Stimulated activated naive CD4-positive, alpha-beta T cell treated with Interleukin-2 at 50 U/mL for 16 hours (primary cell): ENCODE measurements around the gene MKLN1.

Experiments
- DNase-seq: peaks from one replicate; lab custom pipeline; 2025; lab: John Stamatoyannopoulos, UW

Gene MKLN1

GRCh38 chr7:131354390-131354789 is 26.7 kb downstream of the MKLN1 start:
- DNase-seq, result no peak

DNA sequence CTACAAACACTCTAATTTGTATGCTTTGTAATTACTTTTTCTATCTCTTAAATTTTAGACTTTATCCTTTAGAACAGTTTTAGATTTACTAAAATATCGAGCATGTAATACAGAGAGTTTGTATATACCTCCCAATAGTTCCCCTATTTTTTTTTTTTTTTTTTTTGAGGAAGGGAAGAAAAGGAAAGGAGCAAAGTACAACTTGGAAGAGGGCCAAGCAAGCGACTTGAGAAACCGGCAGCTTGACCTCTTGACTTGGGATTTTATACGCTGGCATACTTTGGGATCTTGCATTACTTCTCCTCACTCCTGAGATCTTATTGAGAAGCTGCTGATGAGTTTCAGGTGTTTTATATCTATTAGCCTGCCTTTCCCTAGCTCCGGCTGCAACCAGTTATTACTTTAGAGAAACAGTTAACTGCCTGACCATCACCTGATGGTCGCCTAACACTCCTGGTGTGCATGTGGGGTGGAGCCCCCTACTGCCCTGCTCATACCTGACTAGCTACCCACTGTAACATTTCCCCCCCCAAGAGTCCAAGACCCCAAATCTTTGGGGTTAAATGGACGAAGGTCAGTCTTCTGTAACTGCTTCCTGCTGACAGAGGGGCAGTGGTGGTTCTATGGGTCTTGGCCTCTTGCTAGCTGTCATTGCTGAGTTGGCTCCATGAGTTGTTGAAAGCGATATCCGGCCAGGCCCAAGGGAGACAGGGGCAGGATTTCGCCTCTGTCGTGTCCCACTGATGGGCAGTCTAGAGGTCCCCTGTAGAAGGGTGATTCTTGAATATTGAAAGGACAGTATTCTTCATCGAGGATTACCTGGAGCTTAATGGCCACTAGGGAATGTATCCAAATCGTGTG is 28.5 kb downstream of the MKLN1 start:
- DNase-seq, result no peak

GRCh38 chr7:131357282-131357880 is 29.7 kb downstream of the MKLN1 start:
- DNase-seq, result no peak

DNA sequence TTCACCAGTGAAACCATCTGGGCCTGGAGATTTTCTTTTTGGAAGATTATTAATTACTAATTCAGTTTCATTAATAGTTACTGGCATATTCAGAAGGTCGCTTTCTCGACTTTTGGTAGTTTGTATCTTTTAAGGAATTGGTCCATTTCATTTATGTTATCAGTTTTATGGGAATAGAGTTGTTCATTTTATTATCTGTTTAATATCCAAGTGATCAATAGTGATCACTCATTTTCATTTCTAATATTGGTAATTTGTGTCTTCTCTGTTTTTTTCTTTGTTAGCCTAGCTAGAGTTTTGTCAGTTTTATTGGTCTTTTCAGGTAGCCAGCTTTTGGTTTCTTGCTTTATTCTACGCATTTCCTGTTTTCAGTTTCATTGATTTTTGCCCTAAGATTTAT is 31.0 kb downstream of the MKLN1 start:
- DNase-seq, result no peak

- DNase-seq, result no peak
These were observed 31.6 kb downstream of the MKLN1 start for GRCh38 chr7:131359136-131359776.

DNA sequence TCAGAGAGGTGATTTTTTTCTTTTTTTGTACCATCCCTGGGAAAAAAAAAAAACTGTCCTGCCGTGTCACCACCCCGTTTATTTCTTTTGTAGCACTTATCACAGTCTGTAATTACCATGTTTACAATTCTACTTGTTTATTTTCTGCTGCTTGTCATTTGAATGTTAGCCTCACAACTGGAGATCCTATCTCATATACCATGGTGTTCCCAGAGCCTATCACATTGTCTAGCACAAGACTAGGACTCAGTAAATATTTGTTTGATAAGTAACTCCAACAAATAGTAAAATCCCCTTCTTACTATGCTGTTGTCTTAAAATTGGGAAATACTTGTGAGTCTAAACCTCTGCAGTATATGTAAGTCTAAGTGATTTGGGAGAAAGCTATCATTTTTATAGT is 36.0 kb downstream of the MKLN1 start:
- DNase-seq, result no peak

DNA sequence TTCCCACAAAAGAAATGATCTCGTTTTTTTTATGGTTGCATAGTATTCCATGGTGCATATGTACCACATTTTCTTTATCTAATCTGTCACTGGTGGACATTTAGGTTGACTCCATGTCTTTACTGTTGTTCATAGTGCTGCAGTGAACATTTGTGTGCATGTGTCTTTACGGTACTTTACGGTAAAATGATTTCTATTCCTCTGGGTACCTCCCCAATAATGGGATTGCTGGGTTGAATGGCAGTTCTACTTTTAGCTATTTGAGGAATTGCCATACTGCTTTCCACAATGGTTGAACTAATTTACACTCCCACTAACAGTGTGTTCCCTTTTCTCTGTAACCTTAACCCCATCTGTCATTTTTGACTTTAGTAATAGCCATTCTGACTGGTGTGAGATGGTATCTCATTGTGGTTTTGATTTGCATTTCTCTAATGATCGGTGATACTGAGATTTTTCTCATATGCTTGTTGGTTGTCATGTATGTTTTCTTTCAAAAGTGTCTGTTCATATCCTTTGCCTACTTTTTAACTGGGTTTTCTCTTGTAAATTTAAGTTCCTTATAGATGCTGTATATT is 37.2 kb downstream of the MKLN1 start:
- DNase-seq, result no peak

DNA sequence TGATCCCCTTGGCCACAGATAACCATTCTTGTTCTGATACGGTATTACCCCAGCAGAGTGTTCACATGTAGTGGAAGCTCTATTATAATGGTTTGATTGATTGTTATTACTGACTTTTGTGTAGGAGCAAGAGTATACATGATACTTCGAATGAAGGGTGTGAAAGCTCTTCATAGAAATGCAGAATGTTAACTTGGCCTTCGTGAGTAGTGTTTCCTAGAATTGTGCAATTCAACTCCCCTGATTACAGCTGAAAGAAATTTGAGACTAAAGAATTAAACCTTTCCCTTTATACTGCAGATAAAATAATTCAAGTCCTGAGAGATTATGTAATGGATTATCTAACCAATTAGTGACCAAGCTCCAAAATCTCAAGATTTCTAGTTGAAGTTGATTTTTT is 38.2 kb downstream of the MKLN1 start:
- DNase-seq, result no peak

- no peak for DNase-seq
These were observed 41.7 kb downstream of the MKLN1 start for GRCh38 chr7:131369354-131369753.

GRCh38 chr7:131370523-131370968 is 42.9 kb downstream of the MKLN1 start:
- DNase-seq, result no peak

- DNase-seq, result no peak
These were observed 43.7 kb downstream of the MKLN1 start for GRCh38 chr7:131371411-131371810.

- no peak for DNase-seq
These were observed 44.9 kb downstream of the MKLN1 start for GRCh38 chr7:131372554-131372953.

DNA sequence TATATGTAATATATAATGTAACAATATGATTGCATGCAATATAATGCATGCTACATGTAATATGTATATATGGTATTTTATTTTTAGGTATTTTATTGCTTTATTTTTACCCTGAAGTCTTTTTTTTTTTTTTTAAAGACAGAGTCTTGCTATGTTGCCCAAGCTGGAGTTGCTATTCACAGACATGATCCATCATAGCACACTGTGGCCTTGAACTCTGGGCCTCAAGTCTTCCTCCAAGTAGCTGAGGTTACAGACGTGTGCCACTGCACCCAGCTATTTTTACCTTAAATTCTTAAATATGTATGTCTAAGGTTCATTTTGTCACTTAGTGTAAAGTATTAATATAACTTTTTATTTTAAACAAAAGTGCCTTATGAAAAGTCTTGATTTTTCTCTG is 47.1 kb downstream of the MKLN1 start:
- no peak for DNase-seq

GRCh38 chr7:131381069-131381838 is 53.6 kb downstream of the MKLN1 start:
- no peak for DNase-seq

- no peak for DNase-seq
These were observed 56.0 kb downstream of the MKLN1 start for GRCh38 chr7:131383417-131384285.

DNA sequence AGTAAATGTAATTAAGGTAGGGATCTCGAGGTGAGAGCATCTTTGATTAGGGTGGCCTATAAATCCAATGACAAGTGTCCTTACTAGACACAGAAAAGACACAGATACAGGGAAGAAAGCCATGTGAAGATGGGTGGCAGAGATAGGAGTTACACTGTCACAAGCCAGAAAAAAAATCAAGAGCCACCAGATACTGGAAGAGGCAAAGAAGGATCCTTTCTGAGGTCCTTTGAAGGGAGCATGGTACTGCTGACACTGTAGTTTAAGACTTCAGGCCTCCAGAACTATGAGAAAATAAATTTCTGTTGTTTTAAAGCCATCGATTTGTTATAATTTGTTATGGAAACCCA is 56.6 kb downstream of the MKLN1 start:
- no peak for DNase-seq

GRCh38 chr7:131385039-131385605 is 57.4 kb downstream of the MKLN1 start:
- no peak for DNase-seq

GRCh38 chr7:131388126-131388525 is 60.5 kb downstream of the MKLN1 start:
- DNase-seq, result no peak

- no peak for DNase-seq
These were observed 62.6 kb downstream of the MKLN1 start for GRCh38 chr7:131390275-131390674.

- DNase-seq, result no peak
These were observed 63.5 kb downstream of the MKLN1 start for GRCh38 chr7:131391145-131391544.

GRCh38 chr7:131400681-131401176 is 73.1 kb downstream of the MKLN1 start:
- DNase-seq, result no peak
